ENCODE measurements around the gene FNDC11.

GRCh38 chr20:63543733-63544132 lies 10.2 kb upstream of the FNDC11 start:
- TF ChIP-seq HMGXB4 (CRISPR knock-in tag; IDR thresholded peaks at IDR 0.05; ENCODE audit: borderline replicate concordance) (no peak), RCOR1 (IDR thresholded peaks at IDR 0.05; ENCODE audit: low read depth, low read length) (no peak), MAZ (IDR thresholded peaks at IDR 0.05; ENCODE audit: borderline replicate concordance, low read depth, low read length) (no peak), POLR2A (IDR thresholded peaks at IDR 0.05; ENCODE audit: low read length) (no peak), BCL3 (IDR thresholded peaks at IDR 0.05) (no peak), RARB (CRISPR knock-in tag; IDR thresholded peaks at IDR 0.05) (no peak), USF2 (IDR thresholded peaks at IDR 0.05) (no peak), CTCF (IDR thresholded peaks at IDR 0.05) (no peak), ELK1 (IDR thresholded peaks at IDR 0.05; ENCODE audit: low read depth, low read length) (no peak)
